Erythroblast (primary cell): ENCODE measurements around the gene CNGA4.

Source experiments
- DNase-seq, 2 experiments: peaks; one replicate each; lab custom pipeline; 2025; lab: John Stamatoyannopoulos, UW
- GATA1 ChIP-seq: IDR thresholded peaks from 2 replicates; pipeline ENCODE4 v1.6.1; 2011; ENCODE audit warnings: low read depth, mild to moderate bottlenecking, control low read depth, low read length, moderate library complexity
- POLR2A ChIP-seq: IDR thresholded peaks from 2 replicates; pipeline ENCODE4 v1.6.1; 2011; ENCODE audit warnings: mild to moderate bottlenecking, low read length

The CNGA4 gene

DNA sequence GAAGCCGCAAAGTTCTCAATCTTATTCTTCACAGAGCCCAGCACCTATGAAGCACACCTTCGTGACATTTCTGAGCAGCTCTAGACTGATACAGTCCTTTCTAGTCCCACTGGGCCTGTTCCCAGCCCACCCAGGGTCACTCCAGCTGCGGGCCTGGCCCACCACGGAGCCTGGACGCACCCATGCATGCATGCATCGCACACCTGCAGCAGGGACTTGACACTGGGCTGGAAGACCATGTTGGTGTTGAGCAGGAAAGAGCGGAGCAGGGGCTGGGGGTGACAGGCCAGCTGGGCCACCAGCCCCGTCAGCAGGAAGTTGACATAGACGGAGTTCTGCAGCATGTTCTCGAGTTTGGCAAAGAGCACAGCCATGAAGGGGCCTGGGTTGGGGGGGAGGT, 24.4 kb upstream of the CNGA4 start:
- TF ChIP-seq GATA1 (no peak), POLR2A (no peak)
- no peak for DNase-seq

DNA sequence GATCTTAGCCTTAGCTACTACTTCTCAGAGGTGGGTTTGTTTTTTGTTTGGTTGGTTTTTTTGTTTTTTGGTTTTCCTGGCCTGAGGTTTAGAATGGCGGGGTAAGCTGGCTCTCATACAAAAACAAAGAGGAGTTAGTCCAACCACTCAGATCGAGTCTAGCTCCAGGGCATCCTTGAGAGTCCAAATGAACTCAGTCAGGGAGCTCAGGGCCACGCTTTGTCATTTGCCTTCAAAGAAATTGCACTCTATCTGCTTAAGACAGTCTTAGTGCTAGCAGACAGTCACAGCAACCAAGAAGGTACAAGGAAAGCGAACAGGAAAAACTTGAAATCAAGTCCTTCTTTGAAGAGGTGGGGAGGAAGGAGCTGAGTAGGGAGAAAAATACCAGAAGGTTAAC, 22.4 kb upstream of the CNGA4 start:
- DNase-seq, result no peak
- TF ChIP-seq GATA1, result no peak
- TF ChIP-seq POLR2A, result no peak

DNA sequence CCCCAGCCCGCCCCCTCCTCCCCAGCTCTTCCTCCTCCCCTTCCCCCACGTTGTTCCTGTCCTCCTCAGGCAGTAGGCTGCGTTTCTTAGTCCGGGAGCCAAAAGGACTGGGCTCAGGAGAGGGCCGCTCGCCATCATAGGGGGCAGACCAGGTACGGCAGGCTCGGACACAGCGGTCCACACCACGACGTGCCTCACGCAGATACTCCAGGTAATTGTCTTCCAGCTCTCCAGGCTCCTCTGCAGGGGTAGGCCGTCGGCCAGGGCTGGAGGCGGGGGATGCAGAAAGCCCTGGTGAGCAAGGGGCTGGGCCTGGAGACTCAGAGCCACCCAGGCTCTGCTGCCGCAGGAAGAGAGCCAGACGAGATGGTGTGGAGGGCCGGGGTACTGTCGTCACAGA, 21.2 kb upstream of the CNGA4 start:
- no peak for TF ChIP-seq GATA1
- no peak for TF ChIP-seq POLR2A
- DNase-seq, result no peak

DNA sequence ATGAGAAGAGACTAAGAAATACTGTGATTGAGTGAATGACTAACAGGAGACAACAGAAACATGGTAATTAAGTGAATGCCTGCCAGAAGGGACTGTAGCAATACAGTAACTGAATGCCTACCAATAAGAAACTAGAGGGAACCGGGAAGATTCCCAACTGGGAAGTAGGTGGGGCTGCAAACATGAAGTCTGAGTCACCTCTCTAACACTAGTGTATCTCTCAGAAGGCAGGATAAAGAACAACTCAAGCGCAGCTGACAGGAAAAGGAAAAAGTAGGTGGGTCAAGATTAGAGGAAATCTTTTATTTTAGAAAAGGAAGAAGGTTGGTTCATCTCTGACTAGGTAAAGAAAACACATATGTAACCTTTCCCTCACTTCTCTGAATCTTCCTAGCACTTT, 19.5 kb upstream of the CNGA4 start:
- TF ChIP-seq POLR2A (no peak), GATA1 (no peak)
- DNase-seq, result no peak

DNA sequence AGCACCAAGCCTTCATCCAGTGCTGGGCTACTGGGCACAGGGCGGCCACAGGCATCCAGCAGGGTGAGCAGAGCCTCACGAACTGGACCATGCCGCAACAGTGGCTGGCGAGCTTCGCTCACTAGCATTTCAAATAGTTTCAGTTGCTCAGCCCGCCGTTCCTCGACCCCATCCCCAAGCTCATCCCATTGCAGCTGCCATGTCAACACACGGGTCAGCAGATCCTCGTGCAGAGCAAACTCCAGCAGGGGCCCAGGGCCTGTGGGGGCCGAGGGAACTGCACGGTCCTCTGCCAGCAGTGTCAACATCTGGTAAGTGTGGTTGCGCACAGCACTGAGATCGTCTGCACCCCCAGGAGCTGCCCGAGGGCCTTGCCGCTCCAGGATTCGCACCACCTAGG, 15.0 kb upstream of the CNGA4 start:
- no peak for DNase-seq
- TF ChIP-seq POLR2A (no peak), GATA1 (no peak)

DNA sequence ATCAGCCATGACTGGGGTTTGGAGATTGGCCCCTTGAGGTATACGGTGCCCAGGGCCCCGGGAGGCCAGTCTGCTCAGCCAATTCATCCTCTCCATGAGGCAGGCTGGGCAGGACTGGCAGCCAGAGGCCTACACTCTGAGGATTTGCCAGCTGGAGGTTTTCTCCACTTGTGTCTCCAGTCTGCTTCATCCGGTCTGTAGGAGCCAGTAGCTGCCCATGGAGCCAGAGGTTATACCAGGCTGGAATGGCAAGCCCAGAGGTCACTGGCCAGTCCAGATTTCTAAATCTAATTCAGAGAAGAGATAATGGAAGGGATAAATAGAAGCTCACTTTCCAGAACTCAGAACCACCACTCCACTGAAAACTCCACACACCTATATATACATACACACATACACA, 14.5 kb upstream of the CNGA4 start:
- DNase-seq, result no peak
- TF ChIP-seq POLR2A (no peak), GATA1 (no peak)

DNA sequence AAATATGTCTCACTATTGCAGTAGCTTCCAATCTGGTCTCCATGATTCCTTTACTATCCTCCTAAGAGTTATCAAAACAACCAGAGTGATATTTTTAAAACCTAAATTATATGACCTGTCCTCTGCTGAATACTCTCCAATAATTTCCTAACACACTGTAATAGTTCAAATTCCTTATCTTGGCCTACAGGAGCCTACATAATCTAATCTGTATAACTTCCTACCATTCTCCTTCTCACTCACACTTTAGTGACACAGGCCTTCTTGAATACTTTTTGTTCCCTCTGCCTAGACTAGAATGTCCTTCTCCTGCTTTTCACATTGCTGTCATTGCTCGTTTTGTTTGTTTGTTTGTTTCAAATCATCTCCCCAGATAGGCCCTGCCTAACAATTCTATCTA, 13.9 kb upstream of the CNGA4 start:
- TF ChIP-seq POLR2A, result no peak
- no peak for TF ChIP-seq GATA1
- peak; percentile 67 to 73 for DNase-seq

DNA sequence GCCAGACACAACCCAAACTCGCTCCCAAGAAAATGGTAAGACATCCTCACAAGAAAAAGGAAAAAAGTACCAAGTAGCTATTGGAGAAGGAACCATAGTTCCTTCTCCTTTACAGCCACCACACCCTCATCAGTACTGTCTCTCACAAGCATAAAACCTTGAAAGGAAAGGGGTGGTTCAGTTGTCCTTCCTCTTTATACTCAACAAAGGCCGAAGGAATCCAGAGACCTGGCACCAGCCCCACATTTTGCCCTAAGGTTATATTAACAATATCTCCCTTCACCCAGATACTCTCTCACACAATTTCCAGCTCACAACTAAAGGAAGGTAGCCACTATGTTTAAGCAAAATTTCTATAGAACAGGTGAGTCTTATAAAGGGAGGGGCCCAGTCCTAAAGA, 13.0 kb upstream of the CNGA4 start:
- DNase-seq, result peak in 1 of 2 experiments; percentile 28
- TF ChIP-seq GATA1 (no peak), POLR2A (no peak)

DNA sequence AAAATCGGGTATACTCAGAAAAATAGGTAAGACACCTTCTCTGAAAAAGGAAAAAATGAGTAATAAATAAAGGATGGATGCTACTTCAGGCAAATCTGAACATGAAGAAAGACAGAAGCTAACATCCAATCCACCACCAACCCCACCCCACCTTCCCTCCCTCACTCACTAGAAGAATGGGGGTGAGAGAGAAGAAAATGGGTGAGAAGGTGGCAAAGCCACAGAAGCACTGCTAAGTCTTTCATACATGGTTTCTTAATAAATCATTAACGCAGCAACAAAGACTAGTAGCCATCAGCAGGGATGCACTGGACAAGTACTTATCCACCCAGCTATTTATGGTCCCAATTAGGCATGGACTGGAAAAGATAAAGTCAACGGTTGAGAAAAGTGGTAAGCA, 10.4 kb upstream of the CNGA4 start:
- no peak for TF ChIP-seq POLR2A
- no peak for TF ChIP-seq GATA1
- DNase-seq, result no peak

DNA sequence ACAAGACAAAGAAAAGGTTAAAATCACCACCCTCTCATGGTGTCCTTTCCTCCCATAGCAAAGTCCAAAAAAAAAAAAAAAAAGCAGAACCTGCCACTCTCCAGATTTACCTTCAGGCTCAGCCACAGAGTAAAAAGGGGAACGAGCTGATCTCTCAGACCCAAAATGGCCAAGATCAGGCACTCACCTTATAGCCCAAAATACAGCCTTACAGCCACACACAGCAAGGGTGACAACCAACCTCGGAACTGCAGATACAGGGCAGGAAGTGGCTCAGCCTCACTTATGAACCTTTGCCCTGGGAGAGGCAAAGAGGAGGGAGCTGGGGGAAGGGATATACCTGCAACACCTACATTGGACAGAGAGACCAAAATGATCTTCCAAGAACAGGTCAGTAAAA, 9.0 kb upstream of the CNGA4 start:
- TF ChIP-seq GATA1 (no peak), POLR2A (no peak)
- DNase-seq, result no peak

DNA sequence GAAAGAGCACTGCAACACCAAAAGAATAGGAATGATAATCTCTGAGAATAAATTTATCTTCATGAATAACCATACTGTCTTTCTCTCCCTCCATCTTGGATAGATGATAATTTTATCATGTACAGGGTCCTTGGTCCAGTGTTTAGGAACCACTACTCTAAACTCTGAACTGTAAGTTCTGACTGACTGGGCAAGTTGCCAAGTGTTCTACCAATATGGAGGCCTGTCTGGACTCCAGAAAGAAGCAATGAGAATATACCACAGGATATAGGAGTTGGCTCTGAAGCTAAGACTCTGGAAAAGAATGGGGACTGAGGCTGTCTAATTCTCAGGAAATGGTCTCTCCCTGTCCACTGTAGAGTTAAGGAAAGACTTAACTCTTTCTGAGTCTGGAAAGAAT, 6.0 kb upstream of the CNGA4 start:
- TF ChIP-seq GATA1 (no peak), POLR2A (no peak)
- DNase-seq, result peak; percentile 43 to 52

DNA sequence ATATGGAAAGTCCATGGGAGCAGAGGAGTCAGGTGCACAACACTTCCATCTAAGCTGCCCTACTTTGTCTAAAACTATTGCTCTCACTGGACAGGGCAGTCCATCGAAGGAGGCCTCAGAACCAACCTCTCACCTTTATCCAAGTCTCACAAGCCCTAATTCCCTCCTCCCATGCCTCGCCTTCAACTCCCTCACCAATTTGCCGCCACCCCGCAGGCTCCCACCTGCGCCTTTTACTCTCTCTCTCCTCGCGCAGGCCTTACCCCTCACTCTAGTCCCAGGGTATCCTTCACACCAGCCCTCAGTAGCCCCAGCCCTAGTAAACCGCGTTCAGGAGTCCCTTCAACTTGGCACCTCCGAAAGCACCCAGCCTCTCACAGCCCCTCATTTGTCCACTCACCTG, 4.9 kb upstream of the CNGA4 start:
- TF ChIP-seq GATA1 (no peak), POLR2A (no peak)
- peak in 1 of 2 experiments; percentile 62 for DNase-seq

DNA sequence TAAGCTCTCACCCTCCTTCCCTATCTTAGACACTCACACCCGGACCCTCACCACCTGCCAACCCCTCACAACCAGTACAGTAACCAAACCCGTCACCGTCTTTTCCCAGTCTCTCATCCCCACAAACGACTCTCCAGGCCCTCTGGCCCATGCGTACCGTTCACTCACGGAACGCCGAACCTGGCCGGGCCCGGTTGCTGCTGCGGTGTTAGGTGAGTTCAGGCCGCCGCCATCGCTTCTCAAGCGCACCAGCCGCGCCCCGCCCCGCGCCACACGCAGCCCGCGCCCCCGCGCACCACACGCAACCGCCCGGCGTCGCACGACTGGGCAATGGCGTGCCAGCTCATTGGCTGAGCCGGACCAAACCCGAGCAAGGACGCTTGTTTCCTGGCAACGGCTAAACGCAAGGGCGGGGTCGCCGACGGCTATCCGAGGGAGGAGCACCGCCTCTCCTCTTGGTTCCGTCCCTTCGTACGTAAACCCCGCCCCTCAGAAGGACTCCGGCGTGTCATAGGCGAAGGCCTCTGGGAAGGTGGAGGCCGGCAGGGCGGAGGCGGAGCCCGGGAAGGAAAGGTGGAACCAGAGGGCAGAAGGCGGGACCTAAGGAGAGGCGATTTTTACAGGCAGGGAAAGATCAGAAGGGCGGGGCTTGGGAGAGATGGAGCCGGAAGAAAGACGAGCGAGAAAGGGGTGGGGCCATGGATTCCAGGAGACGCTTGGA, 4.3 kb upstream of the CNGA4 start, which contains the start of gene FHIP1B:
FHIP1B (minus strand) TSS at position 250 of the 721 bp plus-strand sequence. CDS start 10,120 bp downstream, outside the sequence.
- DNase-seq, result peak; percentile 100
- peak; percentile 65 for TF ChIP-seq POLR2A
- no peak for TF ChIP-seq GATA1

DNA sequence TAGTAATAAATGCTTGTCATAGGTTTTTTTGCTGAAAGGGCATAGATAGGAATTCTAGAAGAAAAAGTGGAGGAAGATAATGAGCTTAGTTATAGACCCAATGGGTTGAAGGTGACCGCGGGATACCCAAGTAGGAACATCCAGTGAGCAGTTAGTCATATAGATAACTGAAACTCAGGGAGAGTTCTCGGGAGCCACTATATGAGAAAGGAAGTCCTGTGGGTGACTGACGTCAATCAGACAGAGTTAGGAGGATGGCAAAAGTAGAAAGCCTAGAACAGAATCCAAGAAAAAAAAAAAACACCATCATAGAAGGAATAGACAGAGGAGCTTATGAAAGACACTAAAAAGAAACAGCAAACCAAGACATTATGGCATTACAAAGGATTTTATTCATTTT, 1.6 kb upstream of the CNGA4 start:
- TF ChIP-seq POLR2A (no peak), GATA1 (no peak)
- no peak for DNase-seq

DNA sequence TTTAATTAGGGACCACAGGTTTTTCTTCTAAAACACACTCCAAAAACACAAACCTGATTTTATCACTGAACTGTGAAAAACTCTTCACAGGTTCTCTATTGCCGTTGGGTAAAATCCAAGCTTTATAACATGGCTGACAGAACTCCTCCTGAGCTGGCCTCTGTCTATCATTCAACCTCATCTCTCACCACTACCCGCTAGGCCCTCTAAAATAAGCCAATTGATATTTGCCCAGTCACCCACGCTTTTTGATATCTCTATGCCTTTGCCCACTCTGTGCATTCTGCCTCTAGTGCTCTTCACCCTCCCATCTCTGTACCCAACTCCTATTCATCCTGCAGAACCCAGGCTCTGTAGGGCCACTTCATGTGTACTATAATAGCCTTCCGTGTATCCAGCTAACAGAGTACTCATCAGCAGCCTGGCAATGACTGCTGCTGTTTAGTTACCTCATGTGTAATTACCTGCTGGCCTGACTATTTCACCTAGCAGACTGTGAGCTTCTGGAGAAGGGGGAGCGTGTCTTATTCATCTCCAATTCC, 1.1 kb upstream of the CNGA4 start:
- no peak for DNase-seq
- TF ChIP-seq POLR2A (no peak), GATA1 (no peak)
